ENCODE data around the gene SOD1.
"Not testable (repeated sequence)": the region's sequence is repeated elsewhere in the genome, so short reads cannot be mapped to it uniquely, and the experiment has no call there.

SOD1 gene

GRCh38 chr21:31660259-31660565 is 719 bp downstream of the SOD1 start:
- peak overlapping the region; percentile 97 for H3K4me3 ChIP-seq (ENCODE audit: severe bottlenecking)
- H3K27ac ChIP-seq (ENCODE audit: poor library complexity, severe bottlenecking): peak overlapping the region; percentile 61
- H3K4me1 ChIP-seq (ENCODE audit: insufficient read depth, poor library complexity, severe bottlenecking): peaks cover 3% of the 10 kb centered on the region
- H3K27me3 ChIP-seq (ENCODE audit: insufficient read depth, poor library complexity, severe bottlenecking): no peaks in the 10 kb centered on the region
- peaks cover 31% of the 10 kb centered on the region for H3K36me3 ChIP-seq (ENCODE audit: low read depth)
- no peaks in the 10 kb centered on the region for H3K9me3 ChIP-seq (ENCODE audit: severe bottlenecking)
- ATAC-seq (ENCODE audit: low read depth) (peak; percentile 31), DNase-seq (ENCODE audit: low spot score) (no peak)
- no peak for TF ChIP-seq CTCF (IDR thresholded peaks at IDR 0.05; ENCODE audit: poor library complexity, severe bottlenecking)

GRCh38 chr21:31660591-31660990 is 1.1 kb downstream of the SOD1 start:
- no peak for DNase-seq (ENCODE audit: low spot score)
- no peak for ATAC-seq (ENCODE audit: low read depth)
- H3K9me3 ChIP-seq (ENCODE audit: severe bottlenecking): no peaks in the 10 kb centered on the region
- H3K4me3 ChIP-seq (ENCODE audit: severe bottlenecking): peak overlapping the region; percentile 97
- H3K27me3 ChIP-seq (ENCODE audit: insufficient read depth, poor library complexity, severe bottlenecking): no peaks in the 10 kb centered on the region
- TF ChIP-seq CTCF (IDR thresholded peaks at IDR 0.05; ENCODE audit: poor library complexity, severe bottlenecking): no peak
- peaks cover 35% of the 10 kb centered on the region for H3K36me3 ChIP-seq (ENCODE audit: low read depth)
- H3K4me1 ChIP-seq (ENCODE audit: insufficient read depth, poor library complexity, severe bottlenecking): peaks cover 3% of the 10 kb centered on the region
- H3K27ac ChIP-seq (ENCODE audit: poor library complexity, severe bottlenecking): peak overlapping the region; percentile 61

GRCh38 chr21:31663584-31664249 is 4.2 kb downstream of the SOD1 start:
- Histone ChIP-seq H3K36me3 (ENCODE audit: low read depth) (peaks cover 63% of the 10 kb centered on the region), H3K9me3 (ENCODE audit: severe bottlenecking) (no peaks in the 10 kb centered on the region), H3K4me3 (ENCODE audit: severe bottlenecking) (no peak overlapping the region), H3K27me3 (ENCODE audit: insufficient read depth, poor library complexity, severe bottlenecking) (no peaks in the 10 kb centered on the region), H3K27ac (ENCODE audit: poor library complexity, severe bottlenecking) (no peak overlapping the region), H3K4me1 (ENCODE audit: insufficient read depth, poor library complexity, severe bottlenecking) (peaks cover 29% of the 10 kb centered on the region)
- ATAC-seq (ENCODE audit: low read depth) (no peak), DNase-seq (ENCODE audit: low spot score) (no peak)
- no peak for TF ChIP-seq CTCF (IDR thresholded peaks at IDR 0.05; ENCODE audit: poor library complexity, severe bottlenecking)

GRCh38 chr21:31665397-31665796 is 5.9 kb downstream of the SOD1 start:
- no peak for DNase-seq (ENCODE audit: low spot score)
- TF ChIP-seq CTCF (IDR thresholded peaks at IDR 0.05; ENCODE audit: poor library complexity, severe bottlenecking): no peak
- H3K27ac ChIP-seq (ENCODE audit: poor library complexity, severe bottlenecking): no peak overlapping the region
- H3K9me3 ChIP-seq (ENCODE audit: severe bottlenecking): no peaks in the 10 kb centered on the region
- peaks cover 35% of the 10 kb centered on the region for H3K4me1 ChIP-seq (ENCODE audit: insufficient read depth, poor library complexity, severe bottlenecking)
- ATAC-seq (ENCODE audit: low read depth): peak; percentile 28; the same call in 1 of the 3 replicates
- H3K4me3 ChIP-seq (ENCODE audit: severe bottlenecking): no peak overlapping the region
- H3K27me3 ChIP-seq (ENCODE audit: insufficient read depth, poor library complexity, severe bottlenecking): no peaks in the 10 kb centered on the region
- H3K36me3 ChIP-seq (ENCODE audit: low read depth): peaks cover 80% of the 10 kb centered on the region

GRCh38 chr21:31665869-31666268 is 6.4 kb downstream of the SOD1 start:
- DNase-seq (ENCODE audit: low spot score); ATAC-seq (ENCODE audit: low read depth); H3K27me3 ChIP-seq (ENCODE audit: insufficient read depth, poor library complexity, severe bottlenecking); H3K4me3 ChIP-seq (ENCODE audit: severe bottlenecking); H3K9me3 ChIP-seq (ENCODE audit: severe bottlenecking): not testable (repeated sequence)
- H3K27ac ChIP-seq (ENCODE audit: poor library complexity, severe bottlenecking): peak overlapping the region; percentile 43
- peaks cover 82% of the 10 kb centered on the region for H3K36me3 ChIP-seq (ENCODE audit: low read depth)
- H3K4me1 ChIP-seq (ENCODE audit: insufficient read depth, poor library complexity, severe bottlenecking): peaks cover 35% of the 10 kb centered on the region

Data from RWPE2 (cell line).